ENCODE data around the gene HES2.

DNA sequence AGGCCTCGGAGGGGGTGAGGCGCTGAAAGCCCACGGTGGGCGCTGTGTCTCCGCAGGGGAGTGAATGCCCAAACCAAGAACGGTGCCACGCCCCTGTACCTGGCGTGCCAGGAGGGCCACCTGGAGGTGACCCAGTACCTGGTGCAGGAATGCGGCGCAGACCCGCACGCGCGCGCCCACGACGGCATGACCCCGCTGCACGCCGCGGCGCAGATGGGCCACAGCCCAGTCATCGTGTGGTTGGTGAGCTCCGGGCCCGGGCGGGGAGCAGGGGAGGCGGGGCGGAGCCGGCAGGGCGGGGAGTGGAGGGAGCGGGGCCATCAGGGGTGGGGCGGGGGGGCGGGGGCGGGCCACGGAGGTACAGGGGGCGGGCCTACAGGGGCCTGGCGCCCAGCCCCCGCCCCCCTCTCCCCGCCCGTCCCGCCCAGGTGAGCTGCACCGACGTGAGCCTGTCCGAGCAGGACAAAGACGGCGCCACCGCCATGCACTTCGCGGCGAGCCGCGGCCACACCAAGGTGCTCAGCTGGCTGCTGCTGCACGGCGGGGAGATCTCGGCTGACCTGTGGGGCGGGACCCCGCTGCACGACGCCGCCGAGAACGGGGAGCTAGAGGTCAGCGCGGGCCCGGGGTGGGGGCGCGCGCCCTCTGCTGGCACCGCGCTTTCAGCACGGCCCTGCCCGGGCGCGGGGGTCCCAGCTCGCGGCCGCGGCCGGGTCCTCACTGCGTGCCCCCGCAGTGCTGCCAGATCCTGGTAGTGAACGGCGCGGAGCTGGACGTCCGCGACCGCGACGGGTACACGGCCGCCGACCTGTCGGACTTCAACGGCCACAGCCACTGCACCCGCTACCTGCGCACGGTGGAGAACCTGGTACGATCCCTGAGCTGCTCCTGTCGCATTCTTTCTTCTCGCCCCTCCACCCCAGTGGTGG, 20.7 kb upstream of the HES2 start:
- TF ChIP-seq, protein P1, sequence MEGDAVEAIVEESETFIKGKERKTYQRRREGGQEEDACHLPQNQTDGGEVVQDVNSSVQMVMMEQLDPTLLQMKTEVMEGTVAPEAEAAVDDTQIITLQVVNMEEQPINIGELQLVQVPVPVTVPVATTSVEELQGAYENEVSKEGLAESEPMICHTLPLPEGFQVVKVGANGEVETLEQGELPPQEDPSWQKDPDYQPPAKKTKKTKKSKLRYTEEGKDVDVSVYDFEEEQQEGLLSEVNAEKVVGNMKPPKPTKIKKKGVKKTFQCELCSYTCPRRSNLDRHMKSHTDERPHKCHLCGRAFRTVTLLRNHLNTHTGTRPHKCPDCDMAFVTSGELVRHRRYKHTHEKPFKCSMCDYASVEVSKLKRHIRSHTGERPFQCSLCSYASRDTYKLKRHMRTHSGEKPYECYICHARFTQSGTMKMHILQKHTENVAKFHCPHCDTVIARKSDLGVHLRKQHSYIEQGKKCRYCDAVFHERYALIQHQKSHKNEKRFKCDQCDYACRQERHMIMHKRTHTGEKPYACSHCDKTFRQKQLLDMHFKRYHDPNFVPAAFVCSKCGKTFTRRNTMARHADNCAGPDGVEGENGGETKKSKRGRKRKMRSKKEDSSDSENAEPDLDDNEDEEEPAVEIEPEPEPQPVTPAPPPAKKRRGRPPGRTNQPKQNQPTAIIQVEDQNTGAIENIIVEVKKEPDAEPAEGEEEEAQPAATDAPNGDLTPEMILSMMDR (IDR thresholded peaks at IDR 0.05; ENCODE audit: low read depth, low read length, missing input control), result no peak
- TF ChIP-seq, protein P2, sequence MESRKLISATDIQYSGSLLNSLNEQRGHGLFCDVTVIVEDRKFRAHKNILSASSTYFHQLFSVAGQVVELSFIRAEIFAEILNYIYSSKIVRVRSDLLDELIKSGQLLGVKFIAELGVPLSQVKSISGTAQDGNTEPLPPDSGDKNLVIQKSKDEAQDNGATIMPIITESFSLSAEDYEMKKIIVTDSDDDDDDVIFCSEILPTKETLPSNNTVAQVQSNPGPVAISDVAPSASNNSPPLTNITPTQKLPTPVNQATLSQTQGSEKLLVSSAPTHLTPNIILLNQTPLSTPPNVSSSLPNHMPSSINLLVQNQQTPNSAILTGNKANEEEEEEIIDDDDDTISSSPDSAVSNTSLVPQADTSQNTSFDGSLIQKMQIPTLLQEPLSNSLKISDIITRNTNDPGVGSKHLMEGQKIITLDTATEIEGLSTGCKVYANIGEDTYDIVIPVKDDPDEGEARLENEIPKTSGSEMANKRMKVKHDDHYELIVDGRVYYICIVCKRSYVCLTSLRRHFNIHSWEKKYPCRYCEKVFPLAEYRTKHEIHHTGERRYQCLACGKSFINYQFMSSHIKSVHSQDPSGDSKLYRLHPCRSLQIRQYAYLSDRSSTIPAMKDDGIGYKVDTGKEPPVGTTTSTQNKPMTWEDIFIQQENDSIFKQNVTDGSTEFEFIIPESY (IDR thresholded peaks at IDR 0.05), result no peak

All from liver (tissue), 2 donors.